ENCODE results near the gene SLC47A1.
"Not testable (repeated sequence)": the region's sequence is repeated elsewhere in the genome, so short reads cannot be mapped to it uniquely, and the experiment has no call there.

The SLC47A1 gene

GRCh38 chr17:19520641-19521040 is 13.0 kb upstream of the SLC47A1 start:
- no peak for DNase-seq

GRCh38 chr17:19523690-19524089 is 10.0 kb upstream of the SLC47A1 start:
- no peak for DNase-seq

- DNase-seq: not testable (repeated sequence)
Observed at GRCh38 chr17:19526950-19527349, 6.7 kb upstream of the SLC47A1 start.

- DNase-seq: no peak
Observed at GRCh38 chr17:19531780-19532501, 1.7 kb upstream of the SLC47A1 start.

GRCh38 chr17:19533036-19533717 is 477 bp upstream of the SLC47A1 start:
- no peak for DNase-seq

- DNase-seq: peak in 1 of 2 donors; percentile 31
Observed at GRCh38 chr17:19534562-19535149, 1.0 kb downstream of the SLC47A1 start.

GRCh38 chr17:19537111-19537510 is 3.5 kb downstream of the SLC47A1 start:
- DNase-seq: no peak

- DNase-seq: no peak
Observed at GRCh38 chr17:19538095-19539039, 4.7 kb downstream of the SLC47A1 start.

GRCh38 chr17:19539040-19539399 is 5.4 kb downstream of the SLC47A1 start:
- no peak for DNase-seq

GRCh38 chr17:19539841-19540311 is 6.2 kb downstream of the SLC47A1 start:
- DNase-seq: no peak

GRCh38 chr17:19540706-19541370 is 7.2 kb downstream of the SLC47A1 start:
- no peak for DNase-seq

GRCh38 chr17:19541445-19541844 is 7.8 kb downstream of the SLC47A1 start:
- DNase-seq: no peak

GRCh38 chr17:19542247-19542646 is 8.6 kb downstream of the SLC47A1 start:
- DNase-seq: no peak

GRCh38 chr17:19544366-19544765 is 10.7 kb downstream of the SLC47A1 start:
- no peak for DNase-seq

GRCh38 chr17:19546289-19547065 is 12.8 kb downstream of the SLC47A1 start:
- DNase-seq: no peak

- no peak for DNase-seq
Observed at GRCh38 chr17:19549746-19550623, 16.3 kb downstream of the SLC47A1 start.

GRCh38 chr17:19551165-19551564 is 17.5 kb downstream of the SLC47A1 start:
- no peak for DNase-seq

GRCh38 chr17:19551591-19552148 is 18.0 kb downstream of the SLC47A1 start:
- no peak for DNase-seq

- DNase-seq: no peak
Observed at GRCh38 chr17:19553036-19553435, 19.4 kb downstream of the SLC47A1 start.

- DNase-seq: no peak
Observed at GRCh38 chr17:19554393-19554792, 20.7 kb downstream of the SLC47A1 start.

Data from stimulated activated CD4-positive, alpha-beta T cell treated with anti-CD3 and anti-CD28 coated beads, Interleukin-2, amount 100 ng/mL, for 24 hours (primary cell).